B cell (primary cell): ENCODE measurements around the gene PLPP4.

Experiments
- EZH2 ChIP-seq: IDR thresholded peaks from 2 replicates; pipeline ENCODE4 v1.6.1; 2012; ENCODE audit warnings: borderline replicate concordance, low read depth, mild to moderate bottlenecking, moderate library complexity, low read length; ENCODE audit not compliant: insufficient read depth, poor library complexity, severe bottlenecking
- TF ChIP-seq, protein P1 (sequence below): fragments of 200-600 bp; IDR thresholded peaks from one replicate; pipeline ENCODE4 v1.8.0; 2022; ENCODE audit warnings: antibody characterized with exemption, mild to moderate bottlenecking

GRCh38 chr10:120628197-120628596 lies 171.2 kb downstream of the PLPP4 start:
- TF ChIP-seq, protein P1, sequence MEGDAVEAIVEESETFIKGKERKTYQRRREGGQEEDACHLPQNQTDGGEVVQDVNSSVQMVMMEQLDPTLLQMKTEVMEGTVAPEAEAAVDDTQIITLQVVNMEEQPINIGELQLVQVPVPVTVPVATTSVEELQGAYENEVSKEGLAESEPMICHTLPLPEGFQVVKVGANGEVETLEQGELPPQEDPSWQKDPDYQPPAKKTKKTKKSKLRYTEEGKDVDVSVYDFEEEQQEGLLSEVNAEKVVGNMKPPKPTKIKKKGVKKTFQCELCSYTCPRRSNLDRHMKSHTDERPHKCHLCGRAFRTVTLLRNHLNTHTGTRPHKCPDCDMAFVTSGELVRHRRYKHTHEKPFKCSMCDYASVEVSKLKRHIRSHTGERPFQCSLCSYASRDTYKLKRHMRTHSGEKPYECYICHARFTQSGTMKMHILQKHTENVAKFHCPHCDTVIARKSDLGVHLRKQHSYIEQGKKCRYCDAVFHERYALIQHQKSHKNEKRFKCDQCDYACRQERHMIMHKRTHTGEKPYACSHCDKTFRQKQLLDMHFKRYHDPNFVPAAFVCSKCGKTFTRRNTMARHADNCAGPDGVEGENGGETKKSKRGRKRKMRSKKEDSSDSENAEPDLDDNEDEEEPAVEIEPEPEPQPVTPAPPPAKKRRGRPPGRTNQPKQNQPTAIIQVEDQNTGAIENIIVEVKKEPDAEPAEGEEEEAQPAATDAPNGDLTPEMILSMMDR: no peak
- TF ChIP-seq EZH2: no peak
